Measurements from ENCODE around the gene HEYL. TPM values are rescaled to one million over a fixed set of nuclear protein-coding genes. Genes with fewer than 3 reads are reported as not detected.

HEYL gene
- total RNA-seq, 4 donors from 2014 or later, result 9.4 to 64.0 (median 13.4) TPM

DNA sequence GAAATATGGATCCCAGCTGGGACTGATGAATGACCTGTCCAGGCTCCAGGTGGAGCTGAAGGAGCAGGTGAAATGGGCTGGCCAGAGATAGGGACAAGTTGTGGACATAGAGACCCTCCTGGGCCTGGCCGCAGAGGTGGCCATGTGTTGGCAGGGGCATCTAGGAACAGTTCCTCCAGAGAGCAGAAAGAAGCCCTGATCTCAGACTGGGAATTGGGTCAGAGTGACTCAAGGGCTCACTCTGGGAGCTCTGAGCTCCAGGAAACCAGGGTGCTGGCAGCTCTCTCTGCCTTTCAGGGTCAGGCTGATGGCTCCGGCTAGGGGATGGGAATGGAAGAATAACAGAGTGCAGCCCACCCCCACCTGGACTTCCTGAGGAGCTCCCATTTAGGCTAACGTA is 29.5 kb upstream of the HEYL start:
- Histone ChIP-seq H3K4me3 (no peak overlapping the region), H3K27me3 (no peaks in the 10 kb centered on the region), H3K9me3 (no peaks in the 10 kb centered on the region), H3K36me3 (no peaks in the 10 kb centered on the region), H3K27ac (no peak overlapping the region), H3K4me1 (no peaks in the 10 kb centered on the region)
- no peak for DNase-seq
- TF ChIP-seq POLR2A (IDR thresholded peaks at IDR 0.05), result no peak
- TF ChIP-seq, protein P1, sequence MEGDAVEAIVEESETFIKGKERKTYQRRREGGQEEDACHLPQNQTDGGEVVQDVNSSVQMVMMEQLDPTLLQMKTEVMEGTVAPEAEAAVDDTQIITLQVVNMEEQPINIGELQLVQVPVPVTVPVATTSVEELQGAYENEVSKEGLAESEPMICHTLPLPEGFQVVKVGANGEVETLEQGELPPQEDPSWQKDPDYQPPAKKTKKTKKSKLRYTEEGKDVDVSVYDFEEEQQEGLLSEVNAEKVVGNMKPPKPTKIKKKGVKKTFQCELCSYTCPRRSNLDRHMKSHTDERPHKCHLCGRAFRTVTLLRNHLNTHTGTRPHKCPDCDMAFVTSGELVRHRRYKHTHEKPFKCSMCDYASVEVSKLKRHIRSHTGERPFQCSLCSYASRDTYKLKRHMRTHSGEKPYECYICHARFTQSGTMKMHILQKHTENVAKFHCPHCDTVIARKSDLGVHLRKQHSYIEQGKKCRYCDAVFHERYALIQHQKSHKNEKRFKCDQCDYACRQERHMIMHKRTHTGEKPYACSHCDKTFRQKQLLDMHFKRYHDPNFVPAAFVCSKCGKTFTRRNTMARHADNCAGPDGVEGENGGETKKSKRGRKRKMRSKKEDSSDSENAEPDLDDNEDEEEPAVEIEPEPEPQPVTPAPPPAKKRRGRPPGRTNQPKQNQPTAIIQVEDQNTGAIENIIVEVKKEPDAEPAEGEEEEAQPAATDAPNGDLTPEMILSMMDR (IDR thresholded peaks at IDR 0.05), result no peak
- intact Hi-C loops (cut with DNase I; ENCODE audit: low total_unique reads), result no loop called here

DNA sequence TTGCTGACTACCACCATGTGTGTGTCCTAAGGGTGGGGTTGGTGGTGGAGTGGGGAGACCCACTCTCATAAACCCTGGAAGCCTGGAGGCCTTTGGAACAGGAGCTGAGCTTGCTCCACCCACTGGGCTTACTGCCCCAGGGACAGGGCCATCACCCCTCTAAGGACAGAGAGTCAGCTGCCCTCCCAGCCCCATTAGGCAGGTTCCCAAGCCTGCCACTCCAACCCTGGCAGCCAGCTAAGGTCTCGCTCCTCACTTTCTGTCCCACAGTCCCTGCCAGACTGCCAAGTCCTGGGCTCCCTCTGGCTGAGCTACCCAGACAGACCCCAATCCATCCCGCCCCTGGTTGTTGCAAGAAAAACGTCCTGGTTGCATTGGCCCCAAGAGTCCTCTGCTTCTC is 28.7 kb upstream of the HEYL start:
- TF ChIP-seq POLR2A (IDR thresholded peaks at IDR 0.05), result no peak
- TF ChIP-seq, protein P1 (IDR thresholded peaks at IDR 0.05), result no peak
- intact Hi-C loops (cut with DNase I; ENCODE audit: low total_unique reads), result no loop called here

DNA sequence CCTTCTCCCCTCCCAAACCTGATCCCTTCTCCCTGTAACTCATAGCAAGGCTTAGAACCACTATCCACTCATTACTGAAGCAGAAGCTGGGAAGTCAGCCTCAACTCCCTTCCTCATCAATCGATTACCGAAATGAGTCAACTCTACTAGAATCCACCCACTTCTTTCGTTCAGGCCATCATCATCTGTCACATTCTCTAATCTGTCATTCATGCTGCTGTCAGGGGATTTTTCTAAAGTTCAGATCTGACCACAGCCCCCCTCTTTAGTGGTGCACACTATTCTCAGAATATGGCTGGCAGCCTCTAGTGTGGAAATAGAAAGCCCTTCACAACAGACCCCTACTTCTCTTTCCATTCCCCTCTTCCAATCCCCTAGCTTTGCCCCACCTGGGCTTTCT is 27.3 kb upstream of the HEYL start:
- Histone ChIP-seq H3K9me3 (no peaks in the 10 kb centered on the region), H3K36me3 (no peaks in the 10 kb centered on the region), H3K4me3 (no peak overlapping the region), H3K4me1 (no peaks in the 10 kb centered on the region), H3K27ac (no peak overlapping the region), H3K27me3 (no peaks in the 10 kb centered on the region)
- no peak for TF ChIP-seq POLR2A (IDR thresholded peaks at IDR 0.05)
- TF ChIP-seq, protein P1 (IDR thresholded peaks at IDR 0.05), result no peak
- DNase-seq, result no peak
- intact Hi-C loops (cut with DNase I; ENCODE audit: low total_unique reads), result no loop called here

More for the DNA sequence above, 28.7 kb upstream of the HEYL start:
- H3K4me3 ChIP-seq, result no peak overlapping the region
- no peak overlapping the region for H3K27ac ChIP-seq
- no peaks in the 10 kb centered on the region for H3K27me3 ChIP-seq
- DNase-seq, result no peak
- H3K36me3 ChIP-seq, result no peaks in the 10 kb centered on the region
- no peaks in the 10 kb centered on the region for H3K9me3 ChIP-seq
- no peaks in the 10 kb centered on the region for H3K4me1 ChIP-seq

DNA sequence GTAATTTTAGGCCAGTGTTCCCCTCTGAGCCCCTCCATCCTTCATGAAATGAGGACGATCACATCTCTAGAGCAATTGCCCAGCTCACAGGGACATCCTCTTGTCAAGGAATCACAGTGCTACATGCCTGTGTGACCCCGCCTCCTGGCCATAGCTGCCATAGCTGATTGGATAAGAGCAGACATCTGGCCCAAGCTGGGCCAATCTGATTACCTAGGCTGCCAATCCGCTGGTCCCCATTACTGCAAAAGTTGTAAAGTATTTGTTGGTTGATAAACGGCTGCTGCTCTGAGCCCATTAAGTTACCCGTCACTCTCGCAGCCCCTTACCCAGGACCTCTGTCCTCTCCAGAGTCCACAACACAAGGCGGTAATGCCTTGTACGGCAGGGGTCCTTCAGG is 24.1 kb upstream of the HEYL start:
- Histone ChIP-seq H3K9me3 (no peaks in the 10 kb centered on the region), H3K4me1 (no peaks in the 10 kb centered on the region), H3K36me3 (no peaks in the 10 kb centered on the region), H3K27me3 (no peaks in the 10 kb centered on the region), H3K27ac (no peak overlapping the region), H3K4me3 (no peak overlapping the region)
- DNase-seq, result no peak
- intact Hi-C loops (cut with DNase I; ENCODE audit: low total_unique reads), result no loop called here
- TF ChIP-seq, protein P1 (IDR thresholded peaks at IDR 0.05), result no peak

DNA sequence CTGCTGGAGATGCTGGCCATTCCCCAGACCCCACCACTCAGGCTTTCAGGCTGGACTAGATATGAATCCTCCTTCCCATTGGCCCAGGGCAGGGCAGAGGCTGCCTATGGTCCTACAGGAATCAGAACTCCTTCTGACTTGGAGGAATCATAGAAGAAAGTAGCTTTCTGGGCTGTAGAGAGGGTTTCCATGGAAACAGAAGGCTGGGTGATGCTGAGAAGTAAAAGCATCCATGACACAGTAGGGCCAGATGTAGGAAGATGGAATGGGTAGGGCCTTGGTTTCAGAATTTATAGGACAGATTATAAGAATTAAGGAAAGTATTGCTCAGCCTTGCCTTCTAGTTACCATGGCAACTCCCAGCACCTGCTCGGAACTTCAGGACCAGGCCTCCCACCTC is 23.4 kb upstream of the HEYL start:
- H3K27ac ChIP-seq, result no peak overlapping the region
- H3K27me3 ChIP-seq, result no peaks in the 10 kb centered on the region
- no peaks in the 10 kb centered on the region for H3K4me1 ChIP-seq
- no peak for DNase-seq
- no peak overlapping the region for H3K4me3 ChIP-seq
- H3K9me3 ChIP-seq, result no peaks in the 10 kb centered on the region
- H3K36me3 ChIP-seq, result no peaks in the 10 kb centered on the region
- no peak for TF ChIP-seq POLR2A (IDR thresholded peaks at IDR 0.05)
- intact Hi-C loops (cut with DNase I; ENCODE audit: low total_unique reads), result no loop called here

DNA sequence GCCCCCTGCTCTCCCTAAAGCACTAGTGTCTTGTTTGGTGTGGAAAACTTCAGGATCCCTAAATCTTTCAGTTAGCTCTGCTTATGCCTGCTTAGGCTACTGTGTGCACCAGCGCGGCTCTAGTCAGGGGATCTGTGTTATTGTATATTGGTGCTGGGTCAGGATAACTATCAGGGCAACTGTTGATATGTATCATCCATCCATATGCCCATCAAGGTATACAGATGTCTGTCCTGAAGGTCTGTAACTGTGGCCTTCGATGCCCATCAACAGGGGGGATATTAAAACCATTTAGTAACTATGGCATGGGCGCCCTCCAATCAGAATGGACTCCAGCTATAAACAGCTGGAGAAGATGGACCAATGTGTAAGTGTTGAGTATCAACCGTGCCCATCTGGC is 20.1 kb upstream of the HEYL start:
- no peaks in the 10 kb centered on the region for H3K9me3 ChIP-seq

More for the DNA sequence above, 20.1 kb upstream of the HEYL start:
- Histone ChIP-seq H3K27ac (no peak overlapping the region), H3K27me3 (no peaks in the 10 kb centered on the region), H3K36me3 (no peaks in the 10 kb centered on the region), H3K4me3 (no peak overlapping the region), H3K4me1 (no peaks in the 10 kb centered on the region)
- DNase-seq, result no peak
- intact Hi-C loops (cut with DNase I; ENCODE audit: low total_unique reads), result no loop called here
- no peak for TF ChIP-seq POLR2A (IDR thresholded peaks at IDR 0.05)
- TF ChIP-seq, protein P1 (IDR thresholded peaks at IDR 0.05), result no peak
